RWPE2 (cell line): ENCODE results near the gene SLC25A13.

Experiments used
- ATAC-seq: fragments of 200-7000 bp; cut with Tn5 transposase; 3 replicates; pipeline ENCODE4 v1.9.1; 2021; ENCODE audit warnings: low read depth
- DNase-seq: peaks from one replicate; pipeline ENCODE4 v3.0.0-alpha.2; 2020; ENCODE audit warnings: low spot score
- H3K27ac ChIP-seq: fragments of 450-650 bp; 2 replicates; pipeline ENCODE4 v1.5.1; 2017; ENCODE audit warnings: mild to moderate bottlenecking; ENCODE audit not compliant: poor library complexity, severe bottlenecking
- H3K27me3 ChIP-seq: fragments of 250-450 bp; sonication (Bioruptor Pico); 2 replicates; pipeline ENCODE4 v1.5.1; 2021; ENCODE audit warnings: mild to moderate bottlenecking, moderate library complexity; ENCODE audit not compliant: insufficient read depth, poor library complexity, severe bottlenecking
- H3K36me3 ChIP-seq: fragments of 250-450 bp; sonication (Bioruptor Pico); 2 replicates; pipeline ENCODE4 v1.5.1; 2020; ENCODE audit warnings: low read depth, mild to moderate bottlenecking, moderate library complexity
- H3K4me1 ChIP-seq: fragments of 250-450 bp; sonication (Bioruptor Pico); 2 replicates; pipeline ENCODE4 v1.5.1; 2021; ENCODE audit warnings: mild to moderate bottlenecking, moderate library complexity; ENCODE audit not compliant: insufficient read depth, poor library complexity, severe bottlenecking
- H3K4me3 ChIP-seq: fragments of 250-450 bp; sonication (Bioruptor Pico); 2 replicates; pipeline ENCODE4 v1.5.1; 2021; ENCODE audit warnings: mild to moderate bottlenecking, moderate library complexity; ENCODE audit not compliant: severe bottlenecking
- H3K9me3 ChIP-seq: fragments of 250-450 bp; sonication (Bioruptor Pico); 2 replicates; pipeline ENCODE4 v1.5.1; 2021; ENCODE audit warnings: mild to moderate bottlenecking, moderate library complexity; ENCODE audit not compliant: severe bottlenecking
- CTCF ChIP-seq: fragments of 450-650 bp; IDR thresholded peaks from one replicate; pipeline ENCODE4 v1.5.1; 2017; ENCODE audit warnings: mild to moderate bottlenecking, moderate library complexity; ENCODE audit not compliant: poor library complexity, severe bottlenecking

The SLC25A13 gene

GRCh38 chr7:96217147-96217546 lies 104.8 kb downstream of the SLC25A13 start:
- Histone ChIP-seq H3K4me3 (no peak overlapping the region), H3K27ac (no peak overlapping the region), H3K36me3 (no peaks in the 10 kb centered on the region), H3K27me3 (no peaks in the 10 kb centered on the region), H3K9me3 (no peaks in the 10 kb centered on the region), H3K4me1 (peaks cover 19% of the 10 kb centered on the region)
- no peak for ATAC-seq
- no peak for TF ChIP-seq CTCF
- DNase-seq = no peak

DNA sequence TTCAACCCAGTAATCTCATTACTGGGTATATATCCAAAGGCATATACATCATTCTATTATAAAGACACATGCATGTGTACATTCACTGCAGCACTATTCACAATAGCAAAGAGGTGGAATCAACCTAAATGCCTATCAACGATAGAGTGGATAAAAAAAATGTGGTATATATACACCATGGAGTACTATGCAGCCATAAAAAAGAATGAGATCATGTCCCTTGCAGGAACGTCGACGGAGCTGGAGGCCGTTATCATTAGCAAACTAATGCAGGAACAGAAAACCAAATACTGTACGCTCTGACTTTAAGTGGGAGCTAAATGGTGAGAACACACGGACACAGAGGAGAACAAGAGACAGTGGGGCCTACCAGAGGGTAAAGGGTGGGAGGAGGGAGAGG lies 105.5 kb downstream of the SLC25A13 start:
- Histone ChIP-seq H3K4me3 (no peak overlapping the region), H3K27me3 (no peaks in the 10 kb centered on the region), H3K9me3 (no peaks in the 10 kb centered on the region), H3K36me3 (no peaks in the 10 kb centered on the region), H3K4me1 (peaks cover 19% of the 10 kb centered on the region), H3K27ac (no peak overlapping the region)
- no peak for TF ChIP-seq CTCF
- ATAC-seq (no peak), DNase-seq (no peak)

DNA sequence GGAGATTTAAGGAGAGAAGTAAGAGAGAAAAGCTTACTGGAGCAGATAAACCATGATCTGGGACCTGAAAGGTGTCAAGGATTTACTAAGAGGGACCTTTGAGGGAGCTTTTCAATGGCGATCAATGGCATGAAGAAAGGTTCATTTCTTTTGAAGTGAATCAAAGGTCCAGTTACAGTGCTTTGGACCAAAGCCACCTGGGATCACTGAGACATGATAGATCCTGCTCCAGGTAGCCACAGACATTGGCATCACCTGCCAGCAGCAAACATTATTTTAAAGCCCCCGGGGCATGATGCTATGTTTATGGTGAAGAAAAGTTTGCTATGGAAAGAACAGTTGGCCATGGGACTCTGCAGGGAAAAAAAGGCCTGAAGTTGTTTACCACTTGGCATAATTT lies 109.4 kb downstream of the SLC25A13 start:
- ATAC-seq (no peak), DNase-seq (no peak)
- H3K9me3 ChIP-seq = no peaks in the 10 kb centered on the region
- no peak for TF ChIP-seq CTCF
- H3K27me3 ChIP-seq = no peaks in the 10 kb centered on the region
- H3K4me1 ChIP-seq = peaks cover 3% of the 10 kb centered on the region
- no peak overlapping the region for H3K27ac ChIP-seq
- H3K4me3 ChIP-seq = no peak overlapping the region
- 0 out of 2 replicates have a peak, but pooled peaks cover 6% of the 10 kb centered on the region for H3K36me3 ChIP-seq

DNA sequence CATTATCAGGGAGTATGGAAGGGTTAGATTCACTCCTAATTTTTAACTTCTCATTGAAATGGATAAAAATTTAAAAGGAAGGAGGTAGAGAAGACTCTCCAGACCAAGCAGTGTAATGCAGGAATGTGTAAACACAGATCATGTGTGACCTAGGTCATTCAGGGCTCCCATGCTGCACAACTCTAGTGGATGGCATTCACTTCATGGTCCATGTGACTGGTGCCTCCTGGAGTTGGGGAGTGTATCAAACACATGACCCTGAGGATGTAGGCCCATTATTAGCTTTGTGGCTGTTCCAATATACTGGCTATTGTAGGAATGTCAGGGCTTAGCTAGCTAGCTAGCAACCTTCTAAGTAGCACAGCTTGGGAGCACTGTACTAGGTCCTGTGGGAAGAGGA lies 109.9 kb downstream of the SLC25A13 start:
- H3K9me3 ChIP-seq = no peaks in the 10 kb centered on the region

More for the DNA sequence above, 109.9 kb downstream of the SLC25A13 start:
- Histone ChIP-seq H3K4me1 (peaks cover 3% of the 10 kb centered on the region), H3K27me3 (no peaks in the 10 kb centered on the region), H3K36me3 (0 out of 2 replicates have a peak, but pooled peaks cover 6% of the 10 kb centered on the region), H3K27ac (no peak overlapping the region), H3K4me3 (no peak overlapping the region)
- no peak for TF ChIP-seq CTCF
- DNase-seq (no peak), ATAC-seq (no peak)
